Superior temporal gyrus (tissue), 1 donor: Measurements from ENCODE around the gene ACBD6.

Source experiments
- DNase-seq: peaks from one replicate; pipeline ENCODE4 v3.0.0-alpha.2; 2016; ENCODE audit errors: extremely low spot score

ACBD6 gene

DNA sequence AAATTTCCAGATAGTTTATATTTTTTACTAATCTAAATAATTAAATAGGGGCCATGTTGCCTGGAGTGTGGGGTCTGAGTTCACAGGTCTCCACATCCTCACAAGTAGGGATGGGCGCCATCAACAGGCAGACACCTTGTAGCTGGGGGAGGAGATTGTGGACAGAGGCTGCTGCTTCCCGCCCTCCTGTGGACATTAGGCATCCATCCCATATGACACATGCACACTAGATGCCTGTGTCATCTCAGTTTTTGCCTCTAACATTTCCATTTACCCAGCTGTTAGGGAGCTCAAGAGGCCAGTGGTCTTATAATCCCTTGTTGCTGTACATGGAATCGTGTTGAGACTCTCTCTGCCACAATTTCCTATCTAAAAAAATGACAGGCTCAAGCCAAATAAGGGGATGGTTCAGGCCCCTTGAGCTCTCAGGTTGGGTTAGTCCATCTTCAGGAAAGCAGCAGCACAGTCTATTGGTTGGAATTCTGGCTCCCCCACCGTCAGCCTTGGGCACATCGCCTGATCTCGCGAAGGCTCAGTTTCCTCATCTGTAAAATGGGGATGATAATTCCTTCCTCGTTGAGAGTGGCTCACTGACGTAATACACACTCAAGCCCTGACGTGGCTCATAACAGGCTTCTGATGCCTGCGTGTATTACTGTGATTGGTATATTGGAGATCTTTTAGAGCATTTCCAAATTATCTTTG, 258.7 kb downstream of the ACBD6 start:
- DNase-seq, result no peak

DNA sequence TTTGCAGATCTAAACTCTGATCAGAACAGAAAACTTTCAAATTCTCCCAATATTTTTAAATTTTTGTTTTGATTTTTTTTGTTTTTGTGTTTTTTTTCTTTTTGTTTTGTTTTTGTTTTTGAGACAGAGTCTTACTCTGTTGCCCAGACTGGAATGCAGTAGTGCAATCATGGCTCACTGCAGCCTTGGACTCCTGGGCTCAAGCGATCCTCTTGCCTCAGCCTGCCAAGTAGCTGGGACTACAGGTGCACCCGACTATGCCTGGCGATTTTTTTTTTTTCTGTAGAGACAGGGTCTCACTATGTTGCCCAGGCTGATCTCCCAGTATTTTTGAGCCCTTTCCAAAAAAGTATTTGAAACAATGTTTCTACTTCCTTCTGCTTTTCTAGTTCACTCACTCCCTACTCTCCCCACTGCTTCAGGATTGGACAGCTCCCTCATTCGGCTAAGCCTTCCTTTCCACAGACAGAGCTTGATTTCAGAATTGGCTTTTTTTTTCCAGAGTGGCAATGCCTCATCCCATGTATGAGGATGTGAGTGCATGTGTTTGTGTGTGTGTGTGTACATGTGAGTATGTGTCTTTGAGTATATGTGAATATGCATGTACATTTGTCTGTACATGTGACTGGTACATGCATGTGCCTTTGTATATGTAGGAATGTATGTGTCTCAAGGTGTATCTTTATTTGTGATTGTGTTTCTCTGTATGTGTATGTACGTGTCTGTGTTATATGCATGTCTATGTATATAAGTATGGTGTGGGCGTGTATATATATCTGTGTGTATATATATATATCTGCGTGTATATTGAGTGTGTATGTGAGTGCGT, 260.4 kb downstream of the ACBD6 start:
- no peak for DNase-seq

DNA sequence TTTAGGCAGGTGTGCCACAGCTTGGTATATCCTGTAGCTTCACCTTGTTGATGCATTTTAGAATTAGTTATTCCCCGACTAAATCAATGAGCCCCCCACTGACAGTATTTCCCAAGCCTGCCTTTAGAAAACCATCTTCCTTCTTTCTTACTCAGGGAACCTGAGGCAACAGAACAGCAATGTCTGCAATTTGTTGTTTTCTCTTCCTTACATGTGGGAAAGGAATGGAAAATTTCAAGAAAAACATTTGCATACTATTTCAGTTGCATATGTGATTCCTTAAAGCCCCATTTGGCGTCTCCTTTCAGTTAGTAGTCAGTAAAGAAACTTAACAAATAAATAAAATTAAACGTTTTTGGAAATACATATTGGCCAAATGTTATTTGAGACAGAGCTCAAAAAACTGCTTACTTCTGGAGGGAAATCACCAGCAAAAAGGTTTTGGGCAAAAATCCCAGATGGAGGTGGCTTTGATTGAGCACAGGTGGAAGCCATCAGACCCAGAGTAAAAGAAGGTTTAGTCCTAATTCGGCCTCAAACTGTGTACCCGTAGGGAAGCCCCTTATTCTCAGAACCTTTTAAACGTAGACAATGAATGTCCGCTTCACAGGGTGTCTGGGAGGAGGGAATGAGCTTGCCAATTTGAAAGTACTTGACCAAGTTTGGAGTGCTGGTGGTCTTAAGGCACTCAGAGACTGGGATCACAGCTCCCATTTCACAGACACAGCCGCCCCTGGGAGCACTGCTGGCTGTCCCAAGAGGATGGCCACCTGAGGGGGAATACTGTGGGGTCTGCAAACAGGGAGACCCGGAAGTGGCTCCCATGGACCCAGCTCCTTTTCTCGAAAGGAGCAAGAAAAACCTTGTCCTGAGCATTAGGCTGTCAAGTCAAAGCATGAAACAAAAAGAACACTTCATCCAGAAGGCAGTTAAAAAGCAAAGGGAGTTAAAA, 263.0 kb downstream of the ACBD6 start:
- no peak for DNase-seq

GRCh38 chr1:180238675-180239074, 263.7 kb downstream of the ACBD6 start:
- no peak for DNase-seq
